GM21619 (cell line): Measurements from ENCODE around the gene GRB14.
"Not testable (repeated sequence)": the region's sequence is repeated elsewhere in the genome, so short reads cannot be mapped to it uniquely, and the experiment has no call there.

Experiments
- ATAC-seq: cut with Tn5 transposase; IDR thresholded peaks from one replicate; pipeline ENCODE4 v1.9.1; 2021; ENCODE audit not compliant: unreplicated experiment

Gene GRB14

DNA sequence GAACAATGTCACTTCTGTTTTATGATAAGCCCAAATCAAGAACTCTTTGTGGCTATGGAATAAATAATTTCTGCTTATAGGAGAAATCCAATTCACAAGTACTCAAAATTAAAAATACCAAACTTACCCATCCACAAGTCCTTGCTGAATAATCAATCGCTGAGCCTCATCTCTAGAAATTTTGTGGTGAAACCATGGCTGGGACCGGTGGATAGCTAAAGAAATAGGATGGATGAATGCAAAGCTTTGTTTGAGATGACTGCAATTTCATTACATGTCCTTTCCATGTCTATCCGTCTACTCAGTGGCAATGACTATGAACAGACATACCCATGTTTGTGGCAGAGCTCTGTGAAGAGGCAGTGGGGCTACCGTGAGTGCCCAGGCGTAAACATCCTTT lies 124.4 kb downstream of the GRB14 start:
- ATAC-seq: no peak

DNA sequence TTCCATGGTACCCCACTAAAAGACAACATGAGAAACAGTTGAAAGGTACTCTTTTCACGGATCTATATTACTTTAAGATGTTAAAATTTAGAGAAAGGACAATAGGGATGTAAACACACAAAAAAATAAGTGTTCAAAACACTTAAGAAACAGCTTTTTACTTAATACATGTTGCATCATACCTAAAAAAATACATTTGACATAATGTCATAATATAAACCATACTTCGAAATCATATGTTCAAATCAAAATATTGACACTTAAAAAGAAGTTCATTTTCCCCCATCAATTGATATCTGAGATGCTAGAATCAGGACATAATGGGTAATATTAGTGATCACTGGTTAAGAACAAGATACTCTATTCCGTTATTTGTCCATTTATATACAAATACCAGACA lies 124.9 kb downstream of the GRB14 start:
- ATAC-seq: no peak

DNA sequence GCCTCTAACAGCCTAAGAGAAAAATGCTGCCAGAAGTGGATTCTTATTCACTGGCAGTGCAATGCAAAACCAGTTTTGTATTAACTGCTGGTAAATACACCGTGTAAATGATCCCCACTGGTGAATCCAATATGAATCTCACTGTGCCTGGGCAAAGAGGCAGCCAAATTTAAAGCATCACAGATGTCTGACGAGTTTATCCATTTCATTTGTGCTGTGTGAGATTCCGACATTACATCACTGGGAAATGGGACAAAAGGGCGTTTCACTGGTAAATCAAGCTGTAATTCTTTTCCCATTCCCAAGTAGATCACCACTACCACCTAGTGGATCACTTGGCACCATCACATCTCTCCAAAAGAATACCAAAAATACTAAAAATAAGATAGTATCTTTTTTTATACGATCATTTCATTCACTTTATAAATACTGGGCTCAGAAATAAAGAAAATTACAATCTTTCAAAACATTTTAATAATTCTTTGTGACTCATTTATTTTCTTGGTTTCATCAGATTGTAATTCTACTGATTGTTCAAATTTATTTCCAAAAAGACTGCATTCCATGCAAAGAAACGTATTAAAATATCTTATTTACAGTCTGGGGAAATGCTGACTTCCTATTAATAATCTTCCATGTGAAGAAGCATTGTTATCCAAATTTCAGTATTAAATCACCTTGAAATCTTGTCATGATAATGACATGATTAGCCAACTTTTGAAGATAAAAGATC lies 125.6 kb downstream of the GRB14 start:
- ATAC-seq: no peak

DNA sequence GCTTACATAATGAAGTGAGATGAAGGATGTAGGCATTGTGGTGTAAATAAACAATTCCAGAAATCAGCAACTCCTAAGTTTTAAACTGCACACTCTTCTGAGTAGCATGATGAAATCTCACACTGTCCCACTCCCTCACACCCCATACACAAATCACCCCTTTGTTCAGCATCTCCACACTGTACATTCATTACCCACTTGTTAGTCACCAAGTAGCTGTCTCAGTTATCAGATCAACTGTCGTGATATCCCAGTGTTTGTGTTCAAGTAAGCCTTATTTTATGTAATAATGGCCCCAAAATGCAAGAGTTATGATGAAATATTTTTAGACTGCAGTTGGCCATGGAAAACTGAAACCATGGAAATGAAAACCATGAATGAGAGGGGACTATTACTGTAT lies 135.7 kb downstream of the GRB14 start:
- ATAC-seq: no peak

DNA sequence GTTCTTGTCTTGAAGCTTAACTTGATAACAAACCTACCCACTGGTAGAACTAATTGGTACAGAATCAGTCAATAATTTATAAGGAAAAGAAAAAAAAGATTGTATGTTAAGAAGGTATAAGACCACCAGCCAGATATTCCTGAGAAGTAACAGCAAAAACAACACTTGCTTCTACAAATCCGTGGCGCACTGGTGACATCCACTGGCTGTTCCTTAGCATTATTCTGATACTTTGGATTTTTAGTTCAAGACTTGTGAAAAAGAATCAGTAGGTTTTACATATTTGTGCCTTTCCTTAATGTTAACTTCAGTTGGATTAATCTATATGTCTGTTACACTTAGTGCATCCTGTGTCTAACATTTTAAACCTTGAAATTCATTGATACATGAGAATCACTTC lies 141.8 kb downstream of the GRB14 start:
- ATAC-seq: no peak

DNA sequence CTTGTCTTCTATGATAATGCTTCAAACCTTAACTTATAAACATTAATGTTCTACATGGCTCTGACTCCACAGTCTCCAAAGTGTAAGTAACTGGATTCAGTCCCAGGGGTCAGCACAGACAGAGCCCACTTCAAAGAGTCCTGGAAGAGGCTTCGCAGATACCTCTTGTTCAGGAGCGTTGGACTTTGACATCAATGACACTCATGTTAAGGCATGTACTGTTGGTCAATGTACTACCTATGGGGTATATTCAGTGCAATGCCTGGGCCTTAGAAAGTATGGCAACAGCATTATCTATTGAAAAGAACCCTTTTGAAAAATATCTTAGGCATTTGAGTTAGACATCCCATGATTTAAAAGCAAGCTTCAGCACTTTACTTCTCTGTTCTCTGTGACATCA lies 143.1 kb downstream of the GRB14 start:
- ATAC-seq: no peak

DNA sequence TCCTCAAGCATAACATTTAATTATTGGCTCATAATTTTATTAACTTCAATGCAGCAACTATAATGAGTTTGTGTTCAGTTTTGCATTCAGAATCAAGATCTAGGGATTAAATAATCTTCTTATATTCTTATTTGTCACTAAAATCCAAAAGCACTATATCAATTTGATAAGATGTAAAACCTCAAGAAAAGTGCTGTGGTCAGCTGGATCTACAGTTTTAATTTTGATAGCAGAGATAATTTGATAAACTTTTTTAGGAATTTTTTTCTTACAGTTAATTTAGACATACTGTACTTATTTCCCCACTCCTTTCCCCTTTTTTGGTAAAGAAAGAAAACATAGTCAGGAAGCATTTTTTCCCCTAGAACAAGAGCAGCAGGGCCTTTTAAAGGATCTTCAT lies 146.4 kb downstream of the GRB14 start:
- no peak for ATAC-seq

DNA sequence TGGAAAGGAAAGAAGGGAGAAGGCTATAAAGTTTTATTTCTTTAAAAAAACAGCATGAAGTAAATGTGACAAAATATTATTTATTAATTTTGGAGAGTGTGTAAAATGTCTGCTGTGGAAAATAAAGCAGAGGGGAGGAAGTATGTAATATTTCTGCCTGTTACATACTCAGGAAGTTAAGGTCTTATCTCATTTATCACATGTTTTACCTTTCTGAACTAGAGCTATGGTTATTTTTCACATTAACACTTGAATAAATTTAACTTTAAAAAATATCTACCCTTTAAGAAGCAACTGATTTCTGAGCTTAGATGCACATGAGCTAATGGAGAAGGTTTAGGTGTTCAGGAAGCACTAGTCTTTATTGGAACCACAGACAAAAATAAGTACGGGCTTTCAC lies 148.3 kb downstream of the GRB14 start:
- no peak for ATAC-seq

DNA sequence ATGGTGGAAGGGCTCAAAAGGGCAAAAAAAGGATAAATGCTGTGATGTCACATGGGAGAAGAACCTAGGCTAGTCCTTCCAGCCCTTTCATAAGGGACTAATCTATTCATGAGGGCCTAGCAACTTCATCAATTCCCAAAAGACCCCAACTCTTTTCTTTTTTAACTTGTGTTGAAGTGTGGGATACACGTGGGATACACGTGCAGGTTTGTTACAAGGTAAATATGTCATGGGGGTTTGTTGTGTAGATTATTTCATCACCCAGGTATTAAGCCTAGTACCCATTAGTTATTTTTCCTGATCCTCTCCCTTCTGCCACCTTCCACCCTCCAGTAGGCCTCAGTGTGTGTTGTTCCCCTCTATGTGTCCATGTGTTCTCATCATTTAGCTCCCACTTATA lies 156.2 kb downstream of the GRB14 start:
- ATAC-seq: not testable (repeated sequence)

DNA sequence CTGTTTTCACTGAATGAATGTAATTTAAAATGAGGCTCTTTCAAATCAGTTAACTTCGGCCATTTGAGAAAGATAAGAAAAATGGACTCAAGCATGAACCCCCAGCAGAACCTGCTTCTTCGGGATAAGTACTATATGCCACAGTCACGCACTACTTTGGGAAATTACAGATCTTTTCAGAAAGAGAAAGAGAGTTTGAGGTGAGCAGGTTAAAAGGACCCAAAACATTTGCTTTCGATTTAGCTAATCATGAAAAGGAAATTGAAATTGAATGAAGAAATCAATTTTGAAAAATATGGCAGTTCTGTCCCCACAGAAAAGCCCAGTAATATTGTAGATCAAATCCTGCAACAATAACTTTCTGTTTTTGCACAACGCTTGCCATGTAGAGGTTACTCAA lies 156.9 kb downstream of the GRB14 start:
- no peak for ATAC-seq

DNA sequence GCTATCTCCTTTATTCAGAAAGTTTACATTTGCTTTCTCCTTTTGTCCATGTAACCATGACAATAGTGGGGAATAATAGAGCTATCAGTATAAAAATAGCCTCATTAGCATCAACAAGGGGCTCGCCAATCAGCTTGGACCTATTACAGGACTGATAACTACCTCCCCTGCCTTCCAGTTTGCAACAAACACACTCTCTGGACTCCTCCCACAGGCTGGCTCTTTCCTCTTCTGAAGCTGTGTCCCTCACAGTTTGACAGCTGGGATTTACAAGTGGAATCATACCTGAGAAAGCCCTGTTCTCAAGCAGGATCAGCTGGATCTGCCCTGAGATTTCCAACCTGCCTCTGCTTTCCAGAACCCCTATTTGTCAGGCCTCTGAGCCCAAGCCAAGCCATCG lies 162.5 kb downstream of the GRB14 start:
- no peak for ATAC-seq

DNA sequence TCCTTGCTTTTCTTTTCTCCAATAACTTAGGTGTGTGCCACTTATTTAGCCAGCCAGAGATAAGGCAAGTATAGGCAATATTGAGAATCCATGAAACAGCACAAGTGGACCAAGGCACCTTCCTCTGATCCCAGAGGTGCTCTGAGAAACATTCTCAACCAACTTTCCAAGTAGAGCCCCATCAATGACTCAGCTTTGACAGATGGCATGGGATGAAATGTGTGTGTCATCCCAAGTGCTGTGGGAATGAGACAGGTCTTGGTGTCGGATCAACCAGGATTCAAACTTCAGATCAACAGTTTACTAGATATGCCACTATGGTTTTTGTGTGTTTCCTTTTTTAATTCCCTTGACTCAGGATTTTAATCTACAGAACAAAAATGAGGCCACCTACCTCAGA lies 164.0 kb downstream of the GRB14 start:
- ATAC-seq: no peak

DNA sequence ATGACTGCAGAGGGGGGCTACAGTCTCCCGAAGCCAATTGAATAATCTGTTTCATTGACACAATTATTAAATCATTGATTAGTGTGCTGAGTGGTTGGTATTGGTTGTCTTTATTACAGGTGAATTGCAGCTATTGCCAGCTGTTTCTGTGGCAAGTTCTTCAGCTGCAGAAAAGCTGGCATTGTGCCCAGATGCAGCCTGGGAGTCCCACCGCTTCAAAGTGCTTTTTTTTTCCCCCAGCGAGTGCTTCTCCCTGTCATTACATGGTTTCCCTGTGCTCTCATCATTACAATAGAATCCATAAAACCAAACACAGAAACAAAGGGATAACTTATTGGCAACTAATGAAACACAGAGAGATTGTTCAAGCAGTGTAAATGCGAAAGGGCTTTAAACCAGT lies 164.7 kb downstream of the GRB14 start:
- ATAC-seq: no peak

DNA sequence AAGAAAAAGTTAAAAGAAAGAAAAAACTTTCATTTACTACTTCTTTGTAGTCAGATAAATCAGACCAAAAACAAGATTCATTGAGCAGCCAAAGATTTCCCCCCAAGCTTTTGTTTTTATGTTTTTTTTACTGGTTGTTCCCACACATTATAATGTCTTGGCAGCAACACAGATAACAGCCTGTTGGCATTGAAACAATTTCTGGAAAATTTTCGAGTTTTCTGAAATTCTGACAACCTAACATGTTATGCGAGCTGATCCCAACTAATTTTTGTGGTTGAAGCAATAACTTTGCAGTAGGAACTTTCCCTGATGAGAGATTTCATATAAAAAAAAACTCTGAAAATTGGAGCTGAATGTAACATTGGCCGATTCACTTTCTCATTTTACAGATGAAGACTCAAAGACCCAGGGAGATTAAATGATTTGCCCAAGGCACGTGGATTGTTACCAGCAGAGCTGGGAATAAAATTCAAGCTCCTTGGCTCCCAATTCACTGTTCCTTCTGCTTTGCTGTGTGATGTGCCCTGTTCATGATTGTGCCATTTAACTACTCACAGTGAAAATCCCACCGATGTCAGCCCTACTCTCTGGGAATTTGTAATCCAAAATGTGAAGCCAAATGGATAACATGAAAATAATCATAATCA lies 167.5 kb downstream of the GRB14 start:
- no peak for ATAC-seq

DNA sequence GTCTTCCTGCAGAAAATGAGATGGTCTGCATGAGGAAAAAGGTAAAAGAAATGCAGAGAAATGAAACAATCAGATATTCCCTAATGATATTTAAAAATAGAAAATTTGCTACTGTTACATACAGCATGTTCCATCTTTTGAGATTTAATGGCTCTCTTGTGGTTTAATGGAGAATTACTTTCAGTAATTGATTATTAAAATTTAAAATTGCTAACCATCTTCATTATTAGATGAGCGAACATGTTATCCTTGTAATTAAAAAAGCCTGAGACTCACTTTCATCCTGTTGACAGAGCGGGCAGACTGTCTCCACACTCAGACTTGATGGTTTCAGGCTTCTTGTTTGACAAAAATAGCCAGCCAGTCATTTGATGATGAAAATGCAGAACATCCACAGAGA lies 171.0 kb downstream of the GRB14 start:
- no peak for ATAC-seq

DNA sequence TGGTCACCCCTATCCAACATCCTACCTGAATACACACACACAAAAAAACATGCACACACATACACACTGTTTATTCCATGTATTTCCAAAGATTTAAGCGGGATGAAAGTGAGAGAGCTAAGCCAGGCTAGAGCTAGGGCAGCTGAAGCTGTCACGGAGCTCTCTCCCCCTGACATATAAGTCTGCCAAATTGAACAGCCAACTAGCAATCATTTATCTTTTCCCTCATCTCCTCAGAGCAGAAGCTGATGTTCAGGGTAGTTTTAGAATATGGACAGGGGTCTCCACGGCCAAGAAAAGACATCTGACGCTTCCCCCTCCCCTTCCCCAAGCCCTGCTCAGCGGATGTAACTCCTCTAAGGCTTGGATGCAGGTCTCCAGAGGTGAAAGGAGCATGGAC lies 171.6 kb downstream of the GRB14 start:
- no peak for ATAC-seq

DNA sequence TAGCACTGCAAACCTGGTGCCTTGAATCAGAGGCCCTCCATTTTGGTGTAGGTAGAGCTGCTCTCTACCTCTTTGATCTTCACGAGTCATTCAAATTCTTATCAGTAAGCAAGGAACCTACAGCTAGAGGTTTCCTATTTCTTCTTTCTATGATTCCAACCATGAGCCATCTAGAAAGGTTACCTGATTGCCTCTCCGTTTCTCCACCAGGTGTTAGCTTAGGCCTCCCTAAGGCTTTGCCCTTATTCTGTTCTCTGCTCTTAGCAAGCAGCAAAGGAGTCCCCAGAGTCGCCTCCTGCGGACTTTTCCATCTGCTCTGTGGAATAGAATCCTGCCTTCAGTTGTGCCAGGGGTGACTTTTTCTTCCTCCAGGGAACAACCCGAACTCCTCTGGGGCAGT lies 173.6 kb downstream of the GRB14 start:
- no peak for ATAC-seq
